Endothelial cell (in vitro differentiated cells): Measurements from ENCODE around the gene MCTP1. TPM values are rescaled to one million over a fixed set of nuclear protein-coding genes. Genes with fewer than 3 reads are reported as not detected.
"Not testable (repeated sequence)": the region's sequence is repeated elsewhere in the genome, so short reads cannot be mapped to it uniquely, and the experiment has no call there.

Experiments used
- DNase-seq: peaks from one replicate; pipeline ENCODE4 v3.0.0; 2021; ENCODE audit warnings: low spot score
- H3K27ac Mint-ChIP-seq: one replicate; pipeline ENCODE4 v1.8.0; 2021; ENCODE audit warnings: mixed read lengths, inconsistent platforms; ENCODE audit not compliant: unreplicated experiment
- H3K27me3 Mint-ChIP-seq: one replicate; pipeline ENCODE4 v1.8.0; 2021; ENCODE audit warnings: mild to moderate bottlenecking, moderate library complexity, mixed read lengths, inconsistent platforms; ENCODE audit not compliant: unreplicated experiment
- H3K36me3 Mint-ChIP-seq: one replicate; pipeline ENCODE4 v1.8.0; 2021; ENCODE audit warnings: mild to moderate bottlenecking, low read depth, mixed read lengths, inconsistent platforms; ENCODE audit not compliant: unreplicated experiment
- H3K4me1 Mint-ChIP-seq: one replicate; pipeline ENCODE4 v1.8.0; 2021; ENCODE audit warnings: mild to moderate bottlenecking, mixed read lengths, inconsistent platforms; ENCODE audit not compliant: unreplicated experiment
- H3K4me3 Mint-ChIP-seq: one replicate; pipeline ENCODE4 v1.8.0; 2021; ENCODE audit warnings: mild to moderate bottlenecking, mixed read lengths, inconsistent platforms; ENCODE audit not compliant: unreplicated experiment
- H3K9me3 Mint-ChIP-seq: one replicate; pipeline ENCODE4 v1.8.0; 2021; ENCODE audit warnings: mixed read lengths, inconsistent platforms; ENCODE audit not compliant: unreplicated experiment
- total RNA-seq: library from RNA; stranded (reverse); fragmentation: NEBNext Ultra II Directional; extraction: Animal tissue kit (Norgen Biotek cat#: 25700); gene quantifications from one replicate; pipeline ENCODE4 v1.2.1, GENCODE V29; 2021; ENCODE audit not compliant: unreplicated experiment
- TF ChIP-seq, protein P1 (sequence below): fragments of 200-600 bp; sonication (generic); IDR thresholded peaks from one replicate; pipeline ENCODE4 v1.5.0; 2021; ENCODE audit warnings: antibody characterized with exemption; ENCODE audit not compliant: unreplicated experiment

MCTP1 gene
- total RNA-seq, 1 donor from 2014 or later = 2.2 TPM

DNA sequence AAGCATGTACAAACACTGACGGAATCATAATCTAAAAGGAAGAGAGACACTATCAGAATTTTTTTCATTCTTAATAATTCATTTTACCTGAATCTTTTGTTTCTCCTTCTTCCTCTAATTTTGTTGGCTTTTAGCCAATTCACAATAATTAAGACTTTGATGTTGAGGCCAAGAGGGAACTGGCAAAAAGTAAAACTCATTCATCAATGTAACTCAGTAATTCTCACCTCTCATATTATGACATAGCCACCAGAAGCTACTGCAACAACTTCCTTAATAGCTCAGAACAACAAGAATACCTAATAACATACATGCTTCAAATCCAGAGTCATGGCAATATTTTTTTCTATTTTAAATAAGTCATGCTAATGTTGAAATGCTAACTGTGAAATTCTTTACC, 64.5 kb downstream of the MCTP1 start:
- no peaks in the 10 kb centered on the region for H3K36me3 Mint-ChIP-seq
- peaks cover 5% of the 10 kb centered on the region for H3K4me1 Mint-ChIP-seq
- no peaks in the 10 kb centered on the region for H3K27me3 Mint-ChIP-seq
- H3K4me3 Mint-ChIP-seq = no peak overlapping the region
- H3K9me3 Mint-ChIP-seq = no peaks in the 10 kb centered on the region
- TF ChIP-seq, protein P1, sequence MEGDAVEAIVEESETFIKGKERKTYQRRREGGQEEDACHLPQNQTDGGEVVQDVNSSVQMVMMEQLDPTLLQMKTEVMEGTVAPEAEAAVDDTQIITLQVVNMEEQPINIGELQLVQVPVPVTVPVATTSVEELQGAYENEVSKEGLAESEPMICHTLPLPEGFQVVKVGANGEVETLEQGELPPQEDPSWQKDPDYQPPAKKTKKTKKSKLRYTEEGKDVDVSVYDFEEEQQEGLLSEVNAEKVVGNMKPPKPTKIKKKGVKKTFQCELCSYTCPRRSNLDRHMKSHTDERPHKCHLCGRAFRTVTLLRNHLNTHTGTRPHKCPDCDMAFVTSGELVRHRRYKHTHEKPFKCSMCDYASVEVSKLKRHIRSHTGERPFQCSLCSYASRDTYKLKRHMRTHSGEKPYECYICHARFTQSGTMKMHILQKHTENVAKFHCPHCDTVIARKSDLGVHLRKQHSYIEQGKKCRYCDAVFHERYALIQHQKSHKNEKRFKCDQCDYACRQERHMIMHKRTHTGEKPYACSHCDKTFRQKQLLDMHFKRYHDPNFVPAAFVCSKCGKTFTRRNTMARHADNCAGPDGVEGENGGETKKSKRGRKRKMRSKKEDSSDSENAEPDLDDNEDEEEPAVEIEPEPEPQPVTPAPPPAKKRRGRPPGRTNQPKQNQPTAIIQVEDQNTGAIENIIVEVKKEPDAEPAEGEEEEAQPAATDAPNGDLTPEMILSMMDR = no peak
- no peak for DNase-seq
- no peak overlapping the region for H3K27ac Mint-ChIP-seq

DNA sequence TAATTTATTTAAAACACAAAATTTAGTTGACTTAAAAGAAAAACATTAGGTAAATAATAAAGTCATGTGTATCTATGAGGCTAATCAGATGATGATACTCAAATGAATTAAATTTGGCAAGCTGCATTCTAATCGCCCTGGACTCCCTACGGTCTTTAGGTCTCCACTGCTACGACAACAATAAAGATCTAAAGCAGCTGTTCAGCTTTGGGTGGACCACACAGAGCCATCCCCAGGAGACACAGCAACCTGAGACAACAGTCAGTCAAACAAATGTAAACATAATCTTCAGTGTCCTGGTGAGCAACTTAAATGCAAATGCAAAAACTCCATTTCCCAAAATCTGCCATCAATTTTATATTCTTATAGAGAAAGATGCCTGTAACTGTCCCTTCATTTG, 65.5 kb downstream of the MCTP1 start:
- no peak overlapping the region for H3K27ac Mint-ChIP-seq
- no peaks in the 10 kb centered on the region for H3K36me3 Mint-ChIP-seq
- DNase-seq = no peak
- no peak overlapping the region for H3K4me3 Mint-ChIP-seq
- TF ChIP-seq, protein P1 = no peak
- H3K27me3 Mint-ChIP-seq = no peaks in the 10 kb centered on the region
- H3K4me1 Mint-ChIP-seq = peaks cover 5% of the 10 kb centered on the region
- H3K9me3 Mint-ChIP-seq = no peaks in the 10 kb centered on the region

DNA sequence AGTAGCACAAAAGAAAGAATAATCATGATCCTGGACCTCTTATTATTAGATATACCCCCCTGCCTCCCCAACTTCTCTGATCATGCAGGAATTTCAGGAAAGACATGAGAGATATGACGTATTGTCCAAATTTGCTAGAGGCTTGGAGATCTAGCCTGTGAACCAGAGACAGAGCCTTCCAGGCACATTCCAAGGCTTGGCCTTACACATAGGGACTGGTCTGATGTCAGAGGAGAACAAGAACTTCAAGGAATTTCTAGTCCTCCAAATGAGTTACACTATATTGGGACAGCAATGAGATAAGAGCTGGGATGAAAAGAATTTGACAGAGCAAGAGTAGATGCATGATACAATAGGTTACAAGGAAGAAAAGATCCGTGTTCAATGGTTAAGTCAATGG, 67.0 kb downstream of the MCTP1 start:
- H3K36me3 Mint-ChIP-seq = no peaks in the 10 kb centered on the region
- H3K9me3 Mint-ChIP-seq = no peaks in the 10 kb centered on the region
- H3K4me3 Mint-ChIP-seq = no peak overlapping the region
- no peaks in the 10 kb centered on the region for H3K4me1 Mint-ChIP-seq
- H3K27me3 Mint-ChIP-seq = no peaks in the 10 kb centered on the region
- no peak for DNase-seq
- TF ChIP-seq, protein P1 = no peak
- H3K27ac Mint-ChIP-seq = no peak overlapping the region

DNA sequence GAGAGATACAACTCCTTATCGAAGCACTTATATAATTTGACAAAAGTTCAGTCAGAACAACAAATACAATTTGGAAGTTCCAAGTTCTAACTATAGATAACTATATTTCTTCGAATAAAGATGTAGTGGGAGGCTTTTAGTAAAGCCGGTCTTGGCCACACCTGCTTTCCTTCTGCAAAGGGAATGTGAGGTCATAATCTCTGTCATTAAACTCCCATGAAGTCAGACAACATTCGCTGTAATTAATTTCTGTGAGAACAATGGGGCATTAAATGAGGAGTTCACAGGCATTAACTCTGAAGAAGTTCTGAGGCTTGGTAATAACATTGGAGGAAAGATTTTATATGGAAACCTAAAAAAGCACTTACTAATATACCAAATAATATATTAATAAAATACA, 67.5 kb downstream of the MCTP1 start:
- no peak overlapping the region for H3K4me3 Mint-ChIP-seq
- no peak for DNase-seq
- no peaks in the 10 kb centered on the region for H3K9me3 Mint-ChIP-seq
- H3K36me3 Mint-ChIP-seq = no peaks in the 10 kb centered on the region
- no peaks in the 10 kb centered on the region for H3K27me3 Mint-ChIP-seq
- H3K4me1 Mint-ChIP-seq = no peaks in the 10 kb centered on the region
- TF ChIP-seq, protein P1 = no peak
- no peak overlapping the region for H3K27ac Mint-ChIP-seq

DNA sequence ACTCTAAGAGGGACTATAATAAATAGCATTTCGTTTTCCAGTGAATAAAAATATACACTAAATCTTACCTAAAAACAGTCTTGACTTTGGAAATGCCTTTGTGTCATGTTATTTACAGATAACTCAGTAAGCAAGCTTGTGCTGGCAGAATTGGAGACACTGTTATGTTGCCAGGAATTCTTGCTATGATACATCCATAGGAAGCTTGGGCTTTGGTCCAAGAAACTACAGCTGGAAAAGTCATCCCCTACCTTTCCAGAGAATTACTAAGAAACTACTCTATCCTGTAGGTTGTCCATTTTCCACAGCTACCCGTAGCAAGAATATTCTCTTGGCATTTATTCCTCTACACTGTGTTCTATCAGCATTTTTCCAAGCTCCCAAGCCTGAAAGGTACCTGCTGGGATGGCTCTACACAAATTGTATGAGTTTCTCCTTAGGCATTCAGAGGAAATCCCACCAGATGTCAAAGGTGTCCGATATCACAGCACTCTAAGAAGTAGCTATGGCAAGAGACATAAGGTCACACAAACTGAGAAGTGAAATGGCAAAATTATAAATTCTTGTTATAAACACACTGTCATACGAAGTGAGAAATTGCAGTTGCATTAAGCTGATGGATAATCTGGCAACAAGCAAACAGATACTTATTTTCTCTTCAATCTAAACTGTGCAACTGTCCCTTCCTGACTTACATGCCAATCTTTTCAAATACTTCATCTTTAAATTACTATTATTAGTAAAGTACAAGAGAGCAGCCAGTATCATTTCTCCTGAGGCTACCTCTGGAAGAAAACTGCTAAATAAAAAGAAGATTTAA, 68.5 kb downstream of the MCTP1 start:
- no peak for DNase-seq

DNA sequence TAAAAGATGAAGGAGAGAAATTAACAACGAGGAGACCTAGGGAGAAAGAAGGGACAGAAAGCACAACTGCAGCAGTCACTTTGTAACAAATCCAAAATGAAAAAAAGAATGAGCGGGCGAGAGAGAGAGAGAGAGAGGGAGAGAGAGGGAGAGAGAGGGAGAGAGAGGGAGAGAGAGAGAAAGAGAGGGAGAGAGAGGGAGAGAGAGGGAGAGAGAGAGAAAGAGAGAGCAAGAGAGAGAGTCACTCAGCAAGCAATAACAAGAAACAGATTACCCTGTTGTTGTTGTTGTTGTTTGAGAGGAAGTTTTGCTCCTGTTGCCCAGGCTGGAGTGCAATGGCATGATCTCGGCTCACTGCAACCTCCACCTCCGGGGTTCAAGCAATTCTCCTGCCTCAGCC, 77.1 kb downstream of the MCTP1 start:
- H3K9me3 Mint-ChIP-seq, H3K27me3 Mint-ChIP-seq, H3K27ac Mint-ChIP-seq, H3K4me1 Mint-ChIP-seq, H3K36me3 Mint-ChIP-seq, DNase-seq, H3K4me3 Mint-ChIP-seq: not testable (repeated sequence)

More for the DNA sequence above, 68.5 kb downstream of the MCTP1 start:
- Mint-ChIP-seq H3K27ac (no peak overlapping the region), H3K27me3 (no peaks in the 10 kb centered on the region), H3K4me3 (no peak overlapping the region), H3K9me3 (no peaks in the 10 kb centered on the region), H3K4me1 (no peaks in the 10 kb centered on the region), H3K36me3 (no peaks in the 10 kb centered on the region)
- TF ChIP-seq, protein P1 = no peak
